K562 (cell line): ENCODE measurements around the gene HOXD9. TPM values are rescaled to one million over a fixed set of nuclear protein-coding genes. Genes with fewer than 3 reads are reported as not detected.

ENCODE experiments used
- ARID2 ChIP-seq: fragments of 450-650 bp; IDR thresholded peaks from 2 replicates; pipeline ENCODE4 v1.6.1; 2017; ENCODE audit warnings: antibody characterized with exemption, mild to moderate bottlenecking
- CEBPZ ChIP-seq: fragments of 150-350 bp; IDR thresholded peaks from 2 replicates; pipeline ENCODE4 v1.6.1; 2014; ENCODE audit warnings: low read depth, mild to moderate bottlenecking, low read length, borderline replicate concordance
- DNMT1 ChIP-seq: fragments of 450-650 bp; IDR thresholded peaks from 2 replicates; pipeline ENCODE4 v1.6.1; 2016; ENCODE audit warnings: antibody characterized with exemption, mild to moderate bottlenecking
- E2F4 ChIP-seq: sonication (generic); formaldehyde crosslinking; IDR thresholded peaks from 2 replicates; pipeline ENCODE4 v1.8.0; 2022; ENCODE audit warnings: mild to moderate bottlenecking, low read depth, missing genetic modification reagents
- HES1 ChIP-seq: fragments of 450-650 bp; IDR thresholded peaks from 2 replicates; pipeline ENCODE4 v1.6.1; 2016; ENCODE audit warnings: low read depth, mild to moderate bottlenecking, moderate library complexity
- MEF2A ChIP-seq: IDR thresholded peaks from 2 replicates; pipeline ENCODE4 v1.6.1; 2011; ENCODE audit warnings: low read depth, mild to moderate bottlenecking, low read length, moderate library complexity; ENCODE audit not compliant: control insufficient read depth
- MTF1 ChIP-seq: fragments of 250-450 bp; sonication (Bioruptor Pico); IDR thresholded peaks from 2 replicates; pipeline ENCODE4 v1.9.0; 2021; ENCODE audit warnings: moderate library complexity, mild to moderate bottlenecking, inconsistent platforms, borderline replicate concordance
- NCOA2 ChIP-seq, 2 experiments: fragments of 450-650 bp; IDR thresholded peaks; 2 replicates each; pipeline ENCODE4 v1.6.1; 2018; ENCODE audit warnings: mild to moderate bottlenecking in 2 of 2, moderate library complexity in 1 of 2; ENCODE audit not compliant: partially characterized antibody in 2 of 2
- PHF21A ChIP-seq: fragments of 450-650 bp; IDR thresholded peaks from 2 replicates; pipeline ENCODE4 v1.6.1; 2017; ENCODE audit warnings: low read depth, borderline replicate concordance
- PHTF2 ChIP-seq: fragments of 250-450 bp; sonication (Bioruptor Pico); IDR thresholded peaks from 2 replicates; pipeline ENCODE4 v1.5.0; 2021; ENCODE audit warnings: mild to moderate bottlenecking
- PTBP1 ChIP-seq: fragments of 200-400 bp; formaldehyde crosslinking; IDR thresholded peaks from 2 replicates; pipeline ENCODE4 v1.6.1; 2017; ENCODE audit warnings: low read depth, low read length
- RHOXF2B ChIP-seq: fragments of 250-450 bp; sonication (Bioruptor Pico); conservative IDR thresholded peaks from 2 replicates; pipeline ENCODE4 v1.5.1; 2021
- RNF2 ChIP-seq: sonication (generic); IDR thresholded peaks from 2 replicates; pipeline ENCODE4 v1.6.1; 2016
- SNIP1 ChIP-seq: fragments of 450-650 bp; IDR thresholded peaks from 2 replicates; pipeline ENCODE4 v1.7.1; 2017; ENCODE audit warnings: low read depth, mild to moderate bottlenecking
- SRF ChIP-seq, 2 experiments: fragments of 250-450, 450-650 bp in 1 of 2; sonication (Bioruptor Pico) in 1 of 2; sonication (generic) in 1 of 2; formaldehyde crosslinking; IDR thresholded peaks; 2 replicates each; pipeline versions ENCODE4 v1.5.0 to v1.5.1; 2020 to 2022; ENCODE audit warnings: mild to moderate bottlenecking in 1 of 2, missing genetic modification reagents in 1 of 2
- TAF15 ChIP-seq: fragments of 200-400 bp; formaldehyde crosslinking; IDR thresholded peaks from 2 replicates; pipeline ENCODE4 v1.6.1; 2017; ENCODE audit warnings: mild to moderate bottlenecking, low read depth, low read length, moderate library complexity
- TCF15 ChIP-seq: fragments of 250-450 bp; sonication (Bioruptor Pico); IDR thresholded peaks from 2 replicates; pipeline ENCODE4 v1.8.0; 2022; ENCODE audit warnings: moderate library complexity, mild to moderate bottlenecking, inconsistent platforms
- ZBTB2 ChIP-seq: fragments of 450-650 bp; IDR thresholded peaks from 2 replicates; pipeline ENCODE4 v1.6.1; 2016; ENCODE audit warnings: antibody characterized with exemption
- ZFP1 ChIP-seq: fragments of 450-650 bp; formaldehyde crosslinking; IDR thresholded peaks from 2 replicates; pipeline ENCODE4 v1.4.0; 2020; ENCODE audit warnings: mild to moderate bottlenecking, mixed read lengths
- ZNF197 ChIP-seq: fragments of 200-800 bp; sonication (Bioruptor generic); IDR thresholded peaks from 2 replicates; pipeline ENCODE4 v1.6.1; 2016; ENCODE audit warnings: low read depth, missing genetic modification characterization, missing compliant biosample characterization
- ZNF707 ChIP-seq: fragments of 250-450 bp; sonication (Bioruptor Pico); conservative IDR thresholded peaks from 2 replicates; pipeline ENCODE4 v1.8.0; 2022; ENCODE audit warnings: inconsistent platforms, mild to moderate bottlenecking, moderate library complexity
- ZNF830 ChIP-seq: fragments of 250-450 bp; sonication (Bioruptor Pico); IDR thresholded peaks from 2 replicates; pipeline ENCODE4 v1.5.0; 2021; ENCODE audit warnings: mild to moderate bottlenecking
- polyA plus RNA-seq, 8 experiments: library from polyadenylated mRNA; depleted of rRNA in 4 of 8; stranded (reverse) in 5 of 8; unstranded in 3 of 8; fragments of >200 nt; fragmentation: Nextera tagmentation in 2 of 8; fragmentation: Illumina TruSeq in 1 of 8; extraction: Ambion mirVana in 2 of 8; extraction: Trizol in 1 of 8; gene quantifications; 2 replicates each; pipeline versions ENCODE4 v1.2.1 to v1.2.3, GENCODE V29; 2011 to 2014; ENCODE audit warnings: inconsistent platforms in 1 of 8, missing spikeins in 1 of 8
- total RNA-seq, 7 experiments: library from RNA; depleted of rRNA in 6 of 7; stranded (reverse); fragments of >200 nt in 6 of 7; fragmentation: Illumina TruSeq in 2 of 7; extraction: Trizol in 2 of 7; gene quantifications; 2 replicates each; pipeline versions ENCODE4 v1.2.1 to v1.2.3, GENCODE V29; 2011 to 2021; ENCODE audit warnings: low replicate concordance in 1 of 7

HOXD9 gene
- total and polyA plus RNA-seq, 9 of the 15 experiments (the other 6 are each of a cell fraction or from before 2014, with no cell fraction given) = not detected

- no peak for TF ChIP-seq CEBPZ
- TF ChIP-seq ARID2 = peak; percentile 92
- TF ChIP-seq ZFP1 (CRISPR knock-in tag) = no peak
- no peak for TF ChIP-seq ZNF197
- no peak; a peak in 1 of 4 replicates for TF ChIP-seq SRF (CRISPR knock-in tag; IDR thresholded peaks at IDR 0.05)
- 0 out of 2 replicates have a peak, but pooled peaks have one; percentile 21 for TF ChIP-seq E2F4 (CRISPR knock-in tag)
- no peak for TF ChIP-seq SNIP1
- TF ChIP-seq MTF1 = no peak
- no peak for TF ChIP-seq RHOXF2B (CRISPR knock-in tag)
- TF ChIP-seq DNMT1 = no peak
- no peak for TF ChIP-seq NCOA2 (IDR thresholded peaks at IDR 0.05; ENCODE audit: partially characterized antibody in 2 of 2)
- no peak for TF ChIP-seq PTBP1
- TF ChIP-seq PHTF2 = no peak
- no peak for TF ChIP-seq HES1
- no peak for TF ChIP-seq TCF15 (CRISPR knock-in tag)
- TF ChIP-seq TAF15 = no peak
- peak; percentile 52; the same call in 1 of the 2 replicates for TF ChIP-seq PHF21A
- no peak for TF ChIP-seq RNF2
- TF ChIP-seq ZBTB2 = no peak
- no peak for TF ChIP-seq ZNF707 (CRISPR knock-in tag)
- no peak for TF ChIP-seq ZNF830 (CRISPR knock-in tag)
- no peak for TF ChIP-seq MEF2A
Observed at GRCh38 chr2:176140513-176141317, 18.2 kb downstream of the HOXD9 start (continued).
